ENCODE data around the gene SPATA4.

Gene SPATA4

GRCh38 chr4:176189891-176190795 lies 5.2 kb downstream of the SPATA4 start:
- no peak for DNase-seq (ENCODE audit: low read depth in 2 of 2)

GRCh38 chr4:176188654-176189053 lies 6.7 kb downstream of the SPATA4 start:
- no peak for DNase-seq (ENCODE audit: low read depth in 2 of 2)

- DNase-seq (ENCODE audit: low read depth in 2 of 2), result no peak
Measured at GRCh38 chr4:176187624-176188023, 7.8 kb downstream of the SPATA4 start.

- no peak for DNase-seq (ENCODE audit: low read depth in 2 of 2)
Measured at GRCh38 chr4:176186671-176187395, 8.6 kb downstream of the SPATA4 start.

GRCh38 chr4:176186067-176186466 lies 9.3 kb downstream of the SPATA4 start:
- no peak for DNase-seq (ENCODE audit: low read depth in 2 of 2)

GRCh38 chr4:176185051-176185450 lies 10.3 kb downstream of the SPATA4 start:
- DNase-seq (ENCODE audit: low read depth in 2 of 2), result no peak

GRCh38 chr4:176163041-176163440 lies 32.3 kb downstream of the SPATA4 start:
- no peak for DNase-seq (ENCODE audit: low read depth in 2 of 2)

- DNase-seq (ENCODE audit: low read depth in 2 of 2), result no peak
Measured at GRCh38 chr4:176156656-176157055, 38.7 kb downstream of the SPATA4 start.

- no peak for DNase-seq (ENCODE audit: low read depth in 2 of 2)
Measured at GRCh38 chr4:176153124-176153523, 42.3 kb downstream of the SPATA4 start.

GRCh38 chr4:176150704-176151103 lies 44.7 kb downstream of the SPATA4 start:
- DNase-seq (ENCODE audit: low read depth in 2 of 2), result no peak

GRCh38 chr4:176150356-176150682 lies 45.1 kb downstream of the SPATA4 start:
- DNase-seq (ENCODE audit: low read depth in 2 of 2), result no peak

- DNase-seq (ENCODE audit: low read depth in 2 of 2), result no peak
Measured at GRCh38 chr4:176149680-176150355, 45.6 kb downstream of the SPATA4 start.

- no peak for DNase-seq (ENCODE audit: low read depth in 2 of 2)
Measured at GRCh38 chr4:176142253-176142652, 53.1 kb downstream of the SPATA4 start.

- DNase-seq (ENCODE audit: low read depth in 2 of 2), result no peak
Measured at GRCh38 chr4:176139518-176139917, 55.9 kb downstream of the SPATA4 start.

- DNase-seq (ENCODE audit: low read depth in 2 of 2), result no peak
Measured at GRCh38 chr4:176137631-176138030, 57.8 kb downstream of the SPATA4 start.

- no peak for DNase-seq (ENCODE audit: low read depth in 2 of 2)
Measured at GRCh38 chr4:176134670-176135069, 60.7 kb downstream of the SPATA4 start.
